Measurements from ENCODE around the gene NXNL2.

GRCh38 chr9:88527618-88528017 lies 7.4 kb upstream of the NXNL2 start:
- no peak for TF ChIP-seq POLR2AphosphoS5 (IDR thresholded peaks at IDR 0.05; ENCODE audit: low read depth)
- no peak for TF ChIP-seq CTCF (conservative IDR thresholded peaks at IDR 0.05; ENCODE audit: low read depth in 2 of 2)
- TF ChIP-seq JUNB (IDR thresholded peaks at IDR 0.05; ENCODE audit: unreplicated experiment) = no peak
- no peak for TF ChIP-seq REST (IDR thresholded peaks at IDR 0.05; ENCODE audit: unreplicated experiment)
- TF ChIP-seq ZNF331 (CRISPR knock-in tag; IDR thresholded peaks at IDR 0.05; ENCODE audit: low read depth) = no peak
- TF ChIP-seq EZH2 (IDR thresholded peaks at IDR 0.05; ENCODE audit: low read depth, unreplicated experiment) = no peak
- TF ChIP-seq ETS1 (IDR thresholded peaks at IDR 0.05) = no peak
- TF ChIP-seq NANOG (IDR thresholded peaks at IDR 0.05; ENCODE audit: borderline replicate concordance) = no peak
- no peak for TF ChIP-seq EZH2phosphoT487 (IDR thresholded peaks at IDR 0.05; ENCODE audit: unreplicated experiment)
